GM18951 (cell line): ENCODE measurements around the gene TUT7.
"Not testable (repeated sequence)": the region's sequence is repeated elsewhere in the genome, so short reads cannot be mapped to it uniquely, and the experiment has no call there.

ENCODE experiments used
- POLR2A ChIP-seq: IDR thresholded peaks from 4 replicates; pipeline ENCODE4 v1.6.1; 2011; ENCODE audit warnings: mild to moderate bottlenecking; ENCODE audit not compliant: insufficient read length, insufficient read depth; ENCODE audit errors: extremely low read depth
- in situ Hi-C: fragments of 300-500 bp; cut with MboI; formaldehyde crosslinking; loops from one replicate; pipeline ENCODE4 v1.12.0; 2022; ENCODE audit warnings: low sequenced_read_pairs, mixed read lengths, inconsistent platforms; ENCODE audit not compliant: unreplicated experiment

Gene TUT7

DNA sequence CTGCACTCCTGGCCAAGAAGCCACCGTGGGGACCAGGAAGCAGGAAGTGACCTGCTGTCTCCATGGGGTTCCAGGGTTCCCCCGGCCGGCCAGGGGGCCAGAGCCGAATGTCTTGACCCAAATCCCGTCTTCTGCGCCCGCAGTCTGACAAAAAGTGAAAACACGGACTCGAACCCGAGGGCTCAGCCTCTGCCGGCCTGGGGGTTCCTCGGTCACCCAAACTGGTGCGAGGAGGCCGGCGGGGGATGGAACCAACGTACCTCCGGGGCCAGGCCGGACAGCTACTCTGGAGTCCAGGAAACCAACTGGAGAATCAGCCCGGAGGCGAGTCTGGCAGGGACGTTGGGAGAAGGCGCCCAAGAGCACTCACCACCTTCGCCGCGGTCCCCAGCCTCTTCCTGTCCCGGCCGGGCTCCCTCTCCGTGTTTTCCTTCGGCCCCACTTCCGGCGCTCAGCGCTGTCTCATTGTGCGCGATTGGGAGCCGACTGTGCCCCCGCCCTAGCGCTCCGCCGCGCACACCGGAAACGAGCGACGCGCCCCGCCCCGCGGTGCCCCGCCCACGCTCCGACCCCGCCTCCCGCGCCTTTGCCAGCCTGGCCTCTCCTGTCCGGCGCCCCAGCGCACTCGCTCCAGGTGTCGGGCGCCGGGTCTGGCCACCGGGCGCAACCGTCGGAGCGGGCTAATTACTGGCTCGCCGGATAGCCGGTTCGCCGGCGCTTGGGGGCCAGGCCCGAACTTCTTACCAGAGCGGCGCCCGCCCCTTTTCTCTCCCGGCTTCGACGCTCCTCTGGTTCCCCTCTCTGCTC lies at the start of gene TUT7:
Gene TUT7 (minus strand): TSS at position 400 of the 807 bp plus-strand sequence. CDS start 1,211 bp downstream, outside the sequence.
- TF ChIP-seq POLR2A, result peak; percentile 81
- in situ Hi-C loops, result no loop called here

- in situ Hi-C loops, result no loop called here
- no peak for TF ChIP-seq POLR2A
Observed at GRCh38 chr9:86402591-86402990, 48.4 kb upstream of the TUT7 start.

GRCh38 chr9:86396412-86396811 lies 42.2 kb upstream of the TUT7 start:
- in situ Hi-C loops, result no loop called here
- TF ChIP-seq POLR2A, result no peak

DNA sequence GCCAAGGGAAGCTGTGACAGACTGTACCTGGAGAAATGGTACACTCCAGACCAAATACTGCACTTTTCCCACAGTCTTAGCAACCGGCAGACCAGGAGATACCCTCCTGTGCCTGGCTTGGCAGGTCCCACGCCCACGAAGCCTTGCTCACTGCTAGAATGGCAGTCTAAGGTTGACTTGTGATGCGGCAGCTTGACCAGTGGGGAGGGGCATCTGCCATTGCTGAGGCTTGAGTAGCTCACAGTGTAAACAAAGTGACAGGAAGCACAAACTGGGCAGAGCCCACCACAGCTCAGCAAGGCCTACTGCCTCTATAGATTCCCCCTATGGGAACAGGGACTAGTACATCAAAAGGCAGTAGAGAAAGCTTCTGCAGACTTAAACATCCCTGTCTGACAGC lies 36.0 kb upstream of the TUT7 start:
- in situ Hi-C loops, result not testable (repeated sequence)

GRCh38 chr9:86389628-86390027 lies 35.4 kb upstream of the TUT7 start:
- no peak for TF ChIP-seq POLR2A
- in situ Hi-C loops, result no loop called here

GRCh38 chr9:86387376-86387775 lies 33.2 kb upstream of the TUT7 start:
- in situ Hi-C loops, result no loop called here
- no peak for TF ChIP-seq POLR2A

- in situ Hi-C loops, result not testable (repeated sequence)
Observed at GRCh38 chr9:86383000-86383399, 28.8 kb upstream of the TUT7 start.

GRCh38 chr9:86376016-86376415 lies 21.8 kb upstream of the TUT7 start:
- in situ Hi-C loops, result no loop called here
- no peak for TF ChIP-seq POLR2A

GRCh38 chr9:86369810-86370209 lies 15.6 kb upstream of the TUT7 start:
- in situ Hi-C loops, result no loop called here
- TF ChIP-seq POLR2A, result no peak

GRCh38 chr9:86368871-86369521 lies 14.8 kb upstream of the TUT7 start:
- no peak for TF ChIP-seq POLR2A
- in situ Hi-C loops, result no loop called here

DNA sequence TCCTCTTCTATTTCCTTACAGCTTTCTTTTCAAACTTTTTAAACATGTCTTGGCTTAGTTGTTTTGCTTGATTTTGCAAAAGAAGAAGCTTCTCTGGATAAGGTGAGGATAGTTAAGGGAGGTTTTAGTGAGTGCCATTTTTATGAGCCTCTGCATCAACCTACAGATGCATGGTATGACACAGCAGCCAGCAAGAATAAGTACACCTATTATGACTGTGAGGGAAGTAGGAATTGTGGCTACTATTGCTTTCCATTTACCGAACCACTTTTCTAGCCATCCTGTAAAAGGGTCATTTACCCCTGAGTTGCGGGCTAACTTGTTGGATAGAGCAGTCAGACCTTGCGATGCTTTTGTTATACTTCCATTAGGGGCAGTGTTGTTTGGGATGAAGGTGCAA lies 7.0 kb upstream of the TUT7 start:
- in situ Hi-C loops, result no loop called here
- no peak for TF ChIP-seq POLR2A

DNA sequence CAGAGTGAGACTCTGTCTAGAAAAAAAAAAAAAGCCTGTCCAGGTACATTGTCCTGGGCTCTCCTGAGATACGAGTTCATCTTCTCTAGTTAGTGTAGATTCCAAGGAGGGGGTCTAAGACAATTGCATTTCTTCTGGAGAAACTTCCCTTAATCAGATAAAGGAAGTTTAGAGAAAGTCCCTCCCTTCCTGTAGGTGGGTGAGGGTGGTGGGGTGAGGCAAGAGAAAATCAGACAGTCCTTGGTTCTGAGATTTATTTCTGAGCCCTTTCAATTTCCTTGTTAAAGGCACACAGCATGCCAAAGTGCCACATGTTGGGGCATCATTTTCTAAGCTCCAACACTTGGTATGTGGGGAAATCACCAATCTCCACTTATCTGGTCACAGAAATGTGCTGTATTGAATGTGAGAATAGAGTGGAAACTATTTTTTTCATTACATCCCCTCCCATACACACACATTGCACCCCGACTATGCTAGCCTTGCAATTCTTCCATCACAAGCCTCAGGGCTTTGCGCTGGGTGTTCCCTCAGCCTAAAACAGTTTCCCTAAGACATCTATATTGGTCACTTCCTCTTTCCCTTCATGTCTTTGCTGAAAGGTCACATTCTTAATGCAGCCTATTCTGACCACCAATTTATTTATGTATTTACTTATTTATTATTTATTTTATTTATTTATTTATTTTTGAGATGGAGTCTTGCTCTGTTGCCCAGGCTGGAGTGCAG lies 5.1 kb upstream of the TUT7 start:
- no peak for TF ChIP-seq POLR2A
- in situ Hi-C loops, result no loop called here

DNA sequence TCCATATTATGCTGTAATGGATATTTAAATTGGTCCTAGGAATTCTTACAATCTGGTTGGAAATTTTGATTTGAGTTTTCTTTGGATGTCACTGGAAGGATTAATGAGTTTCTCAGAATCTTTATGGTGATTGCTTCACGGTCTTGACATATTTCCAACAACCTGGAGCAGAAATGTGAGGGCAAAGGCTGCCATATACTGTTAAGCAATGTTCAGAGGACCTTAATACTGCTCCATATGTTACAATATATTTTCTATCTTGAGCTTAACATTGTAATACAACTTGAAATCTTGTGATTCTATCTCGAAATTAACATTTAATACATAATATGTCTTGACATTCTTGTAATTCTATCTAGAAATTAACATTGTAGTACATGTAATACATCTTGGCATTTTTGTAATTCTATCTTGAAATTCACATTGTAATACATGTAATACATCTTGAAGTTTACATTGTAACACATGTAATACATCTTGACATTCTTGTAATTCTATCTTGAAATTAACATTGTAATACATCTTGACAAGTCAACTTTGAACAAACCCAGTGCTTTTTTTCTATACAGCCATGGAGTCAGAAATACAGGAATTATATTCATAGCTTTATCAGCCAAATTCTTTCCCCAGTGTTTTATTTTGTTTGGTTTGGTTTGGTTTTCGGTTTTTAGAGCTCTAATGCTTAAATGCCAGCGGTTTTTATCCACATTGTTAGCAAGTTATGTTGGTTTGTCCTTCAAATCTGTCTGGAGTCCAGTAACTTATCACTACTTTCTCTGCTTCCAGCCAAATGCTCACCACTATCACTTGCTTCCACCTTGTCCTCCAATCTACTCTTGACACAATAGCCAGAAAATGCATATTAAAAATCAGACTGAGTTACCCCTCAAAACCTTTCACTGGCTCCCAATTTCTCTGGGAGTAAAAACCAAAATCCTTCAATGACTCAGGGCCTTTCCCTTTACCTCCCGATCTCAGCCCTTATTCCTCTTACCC lies 3.0 kb upstream of the TUT7 start:
- in situ Hi-C loops, result no loop called here
- TF ChIP-seq POLR2A, result no peak
